Karpas-422 (cell line): ENCODE results near the gene PRPF19. TPM values are rescaled to one million over a fixed set of nuclear protein-coding genes. Genes with fewer than 3 reads are reported as not detected.

ENCODE experiments used
- DNase-seq: peaks from one replicate; pipeline ENCODE4 v3.0.0-alpha.2; 2015
- H2AFZ ChIP-seq: fragments of 200-600 bp; sonication (generic); 2 replicates; pipeline ENCODE4 v1.6.1; 2014; ENCODE audit warnings: antibody characterized with exemption, low read length, mixed read lengths
- H3K27ac ChIP-seq: fragments of 200-600 bp; sonication (generic); 2 replicates; pipeline ENCODE4 v1.5.1; 2014; ENCODE audit warnings: mild to moderate bottlenecking, low read length, moderate library complexity
- H3K27me3 ChIP-seq: fragments of 200-600 bp; sonication (generic); 2 replicates; pipeline ENCODE4 v1.6.1; 2014; ENCODE audit warnings: low read length, mixed read lengths
- H3K36me3 ChIP-seq: fragments of 200-600 bp; sonication (generic); 2 replicates; pipeline ENCODE4 v1.6.1; 2014; ENCODE audit warnings: low read length, mixed read lengths; ENCODE audit not compliant: insufficient read depth
- H3K4me1 ChIP-seq: fragments of 200-600 bp; sonication (generic); 2 replicates; pipeline ENCODE4 v1.6.1; 2014; ENCODE audit warnings: mild to moderate bottlenecking, low read length, mixed read lengths
- H3K4me2 ChIP-seq: fragments of 200-600 bp; sonication (generic); 2 replicates; pipeline ENCODE4 v1.6.1; 2014; ENCODE audit warnings: low read length, low read depth, mild to moderate bottlenecking; ENCODE audit not compliant: poor library complexity, severe bottlenecking
- H3K4me3 ChIP-seq: fragments of 200-600 bp; sonication (generic); 2 replicates; pipeline ENCODE4 v1.5.1; 2014; ENCODE audit warnings: mild to moderate bottlenecking, antibody characterized with exemption, low read length, mixed read lengths
- H3K79me2 ChIP-seq: fragments of 200-600 bp; sonication (generic); 2 replicates; pipeline ENCODE4 v1.6.1; 2014; ENCODE audit warnings: mild to moderate bottlenecking, low read length, mixed read lengths
- H3K9ac ChIP-seq: fragments of 200-600 bp; sonication (generic); 2 replicates; pipeline ENCODE4 v1.6.0; 2014; ENCODE audit warnings: low read length
- H3K9me2 ChIP-seq: fragments of 200-600 bp; sonication (generic), shearing (Covaris generic); replicated peaks from 2 replicates; pipeline ENCODE4 v1.6.0; 2014; ENCODE audit warnings: mild to moderate bottlenecking, low read length, moderate library complexity; ENCODE audit not compliant: insufficient read depth
- H3K9me3 ChIP-seq: fragments of 300-700, 200-600 bp; sonication (generic); 2 replicates; pipeline ENCODE4 v1.6.1; 2014; ENCODE audit warnings: low read length, mixed read lengths
- H4K20me1 ChIP-seq: fragments of 200-600 bp; sonication (generic); 2 replicates; pipeline ENCODE4 v1.6.1; 2014; ENCODE audit warnings: mild to moderate bottlenecking, antibody characterized with exemption, low read length, low read depth; ENCODE audit not compliant: insufficient read depth
- total RNA-seq: library from RNA; depleted of rRNA; stranded (reverse); fragments of >200 nt; shearing (Covaris generic); gene quantifications from 2 replicates; pipeline ENCODE4 v1.2.3, GENCODE V29; 2014; ENCODE audit warnings: low replicate concordance

PRPF19 gene
- total RNA-seq, 1 experiment from 2014 or later = 109 TPM

GRCh38 chr11:60857378-60858232 is 48.8 kb downstream of the PRPF19 start:
- Histone ChIP-seq H3K9me3 (no peaks in the 10 kb centered on the region), H3K4me2 (no peak overlapping the region), H3K79me2 (no peaks in the 10 kb centered on the region), H4K20me1 (peaks cover 3% of the 10 kb centered on the region; the same call in 1 of the 2 replicates), H3K27ac (no peak overlapping the region), H3K27me3 (no peaks in the 10 kb centered on the region), H3K9ac (no peak overlapping the region), H3K4me3 (no peak overlapping the region), H3K36me3 (no peaks in the 10 kb centered on the region), H2AFZ (no peak overlapping the region), H3K4me1 (peaks cover 5% of the 10 kb centered on the region; the same call in 1 of the 2 replicates), H3K9me2 (no peaks in the 10 kb centered on the region)
- DNase-seq = no peak

GRCh38 chr11:60855726-60856633 is 50.4 kb downstream of the PRPF19 start, which contains the start of gene PTGDR2:
TSS of gene PTGDR2 (minus strand) at chr11:60855950. CDS start at chr11:60853722, 2,228 bp downstream.
- H3K27ac ChIP-seq = no peak within 1 kb of the TSS
- H3K79me2 ChIP-seq = no peaks in the 10 kb centered on the region
- no peaks in the 10 kb centered on the region for H3K27me3 ChIP-seq
- no peaks in the 10 kb centered on the region for H3K9me2 ChIP-seq
- H3K9ac ChIP-seq = no peak within 1 kb of the TSS
- no peak within 1 kb of the TSS for H2AFZ ChIP-seq
- no peaks in the 10 kb centered on the region for H3K9me3 ChIP-seq
- peaks cover 5% of the 10 kb centered on the region; the same call in 1 of the 2 replicates for H3K4me1 ChIP-seq
- no peak within 1 kb of the TSS for H3K4me3 ChIP-seq
- no peak for DNase-seq
- H4K20me1 ChIP-seq = peaks cover 3% of the 10 kb centered on the region; the same call in 1 of the 2 replicates
- H3K4me2 ChIP-seq = no peak within 1 kb of the TSS
- H3K36me3 ChIP-seq = no peaks in the 10 kb centered on the region

GRCh38 chr11:60854847-60855725 is 51.3 kb downstream of the PRPF19 start:
- peaks cover 5% of the 10 kb centered on the region; the same call in 1 of the 2 replicates for H3K4me1 ChIP-seq
- H3K36me3 ChIP-seq = 0 out of 2 replicates have a peak, but pooled peaks cover 5% of the 10 kb centered on the region
- peaks cover 3% of the 10 kb centered on the region; the same call in 1 of the 2 replicates for H4K20me1 ChIP-seq
- no peak overlapping the region for H3K4me2 ChIP-seq
- no peak overlapping the region for H2AFZ ChIP-seq
- H3K4me3 ChIP-seq = no peak overlapping the region
- H3K79me2 ChIP-seq = no peaks in the 10 kb centered on the region
- H3K9ac ChIP-seq = no peak overlapping the region
- no peaks in the 10 kb centered on the region for H3K9me3 ChIP-seq
- no peak for DNase-seq
- no peaks in the 10 kb centered on the region for H3K27me3 ChIP-seq
- H3K9me2 ChIP-seq = no peaks in the 10 kb centered on the region
- H3K27ac ChIP-seq = no peak overlapping the region

- Histone ChIP-seq H3K27ac (no peak overlapping the region), H3K4me3 (no peak overlapping the region), H3K27me3 (no peaks in the 10 kb centered on the region), H3K9me3 (no peaks in the 10 kb centered on the region), H3K79me2 (no peaks in the 10 kb centered on the region), H3K4me2 (no peak overlapping the region), H2AFZ (no peak overlapping the region), H3K9ac (no peak overlapping the region), H3K9me2 (no peaks in the 10 kb centered on the region), H4K20me1 (peaks cover 3% of the 10 kb centered on the region; the same call in 1 of the 2 replicates), H3K4me1 (peaks cover 5% of the 10 kb centered on the region; the same call in 1 of the 2 replicates), H3K36me3 (0 out of 2 replicates have a peak, but pooled peaks cover 5% of the 10 kb centered on the region)
- no peak for DNase-seq
Observed at GRCh38 chr11:60854140-60854846, 52.1 kb downstream of the PRPF19 start.

GRCh38 chr11:60852982-60853950 is 53.1 kb downstream of the PRPF19 start:
- DNase-seq = no peak
- H3K36me3 ChIP-seq = 0 out of 2 replicates have a peak, but pooled peaks cover 5% of the 10 kb centered on the region
- no peak overlapping the region for H3K27ac ChIP-seq

GRCh38 chr11:60852117-60852981 is 54.0 kb downstream of the PRPF19 start:
- peaks cover 3% of the 10 kb centered on the region; the same call in 1 of the 2 replicates for H4K20me1 ChIP-seq
- H2AFZ ChIP-seq = no peak overlapping the region
- H3K9me3 ChIP-seq = no peaks in the 10 kb centered on the region
- no peaks in the 10 kb centered on the region for H3K9me2 ChIP-seq
- H3K4me1 ChIP-seq = no peaks in the 10 kb centered on the region
- no peak overlapping the region for H3K4me2 ChIP-seq
- H3K9ac ChIP-seq = no peak overlapping the region
- no peak overlapping the region for H3K4me3 ChIP-seq
- no peaks in the 10 kb centered on the region for H3K27me3 ChIP-seq
- H3K36me3 ChIP-seq = 0 out of 2 replicates have a peak, but pooled peaks cover 5% of the 10 kb centered on the region
- H3K27ac ChIP-seq = no peak overlapping the region
- no peak for DNase-seq
- H3K79me2 ChIP-seq = no peaks in the 10 kb centered on the region

More at GRCh38 chr11:60852982-60853950, 53.1 kb downstream of the PRPF19 start:
- H3K9me3 ChIP-seq = no peaks in the 10 kb centered on the region
- no peaks in the 10 kb centered on the region for H3K4me1 ChIP-seq
- H3K9ac ChIP-seq = no peak overlapping the region
- H2AFZ ChIP-seq = no peak overlapping the region
- no peak overlapping the region for H3K4me2 ChIP-seq
- H4K20me1 ChIP-seq = peaks cover 3% of the 10 kb centered on the region; the same call in 1 of the 2 replicates
- no peaks in the 10 kb centered on the region for H3K27me3 ChIP-seq
- H3K4me3 ChIP-seq = no peak overlapping the region
- H3K9me2 ChIP-seq = no peaks in the 10 kb centered on the region
- no peaks in the 10 kb centered on the region for H3K79me2 ChIP-seq
